ENCODE data around the gene NME7.

NME7 gene

GRCh38 chr1:169121146-169121923 is 246.3 kb downstream of the NME7 start:
- no peak for DNase-seq

GRCh38 chr1:169120066-169120465 is 247.5 kb downstream of the NME7 start:
- DNase-seq, result no peak

GRCh38 chr1:169119405-169119804 is 248.2 kb downstream of the NME7 start:
- DNase-seq, result no peak

- no peak for DNase-seq
Measured at GRCh38 chr1:169118227-169118626, 249.4 kb downstream of the NME7 start.

- DNase-seq, result no peak
Measured at GRCh38 chr1:169117599-169117998, 250.0 kb downstream of the NME7 start.

GRCh38 chr1:169117014-169117413 is 250.6 kb downstream of the NME7 start:
- no peak for DNase-seq

GRCh38 chr1:169115891-169116585 is 251.6 kb downstream of the NME7 start:
- no peak for DNase-seq

GRCh38 chr1:169113613-169114119 is 253.9 kb downstream of the NME7 start:
- no peak for DNase-seq

- no peak for DNase-seq
Measured at GRCh38 chr1:169112241-169112640, 255.4 kb downstream of the NME7 start.

GRCh38 chr1:169111472-169111871 is 256.1 kb downstream of the NME7 start:
- DNase-seq, result no peak

GRCh38 chr1:169110689-169111447 is 256.7 kb downstream of the NME7 start:
- no peak for DNase-seq

- no peak for DNase-seq
Measured at GRCh38 chr1:169110236-169110635, 257.4 kb downstream of the NME7 start.

- no peak for DNase-seq
Measured at GRCh38 chr1:169109561-169110134, 257.9 kb downstream of the NME7 start.

- no peak for DNase-seq
Measured at GRCh38 chr1:169108863-169109560, 258.6 kb downstream of the NME7 start.

GRCh38 chr1:169108223-169108622 is 259.4 kb downstream of the NME7 start:
- DNase-seq, result no peak

GRCh38 chr1:169107603-169108208 is 259.9 kb downstream of the NME7 start:
- peak; percentile 6 for DNase-seq

GRCh38 chr1:169106921-169107602 is 260.5 kb downstream of the NME7 start:
- no peak for DNase-seq

GRCh38 chr1:169106095-169106920 is 261.3 kb downstream of the NME7 start, which contains the start of gene ATP1B1:
Gene ATP1B1, plus strand, starts transcription at chr1:169106690. Its CDS starts 140 bp downstream, at chr1:169106830.
- DNase-seq, result peak; percentile 75

GRCh38 chr1:169105434-169106094 is 262.0 kb downstream of the NME7 start:
- DNase-seq, result no peak

GRCh38 chr1:169105087-169105433 is 262.5 kb downstream of the NME7 start:
- DNase-seq, result no peak

Measured in activated CD4-positive, alpha-beta T cell treated with anti-CD3 and anti-CD28 coated beads, Interleukin-2, amount 50 U/mL, for 16 hours (primary cell).